HG03175 (cell line): ENCODE results near the gene THRA.
"Not testable (repeated sequence)": the region's sequence is repeated elsewhere in the genome, so short reads cannot be mapped to it uniquely, and the experiment has no call there.

ENCODE experiments used
- ATAC-seq: cut with Tn5 transposase; IDR thresholded peaks from one replicate; pipeline ENCODE4 v1.9.1; 2021; ENCODE audit warnings: mild to moderate bottlenecking, moderate library complexity; ENCODE audit not compliant: unreplicated experiment

THRA gene

GRCh38 chr17:40112191-40112711 lies 49.5 kb downstream of the THRA start:
- no peak for ATAC-seq

- ATAC-seq, result no peak
Measured at GRCh38 chr17:40112718-40113109, 49.9 kb downstream of the THRA start.

- ATAC-seq, result peak; percentile 82
Measured at GRCh38 chr17:40113110-40113906, 50.5 kb downstream of the THRA start.

GRCh38 chr17:40113907-40114245 lies 51.1 kb downstream of the THRA start:
- ATAC-seq, result no peak

- no peak for ATAC-seq
Measured at GRCh38 chr17:40115101-40115436, 52.3 kb downstream of the THRA start.

GRCh38 chr17:40121181-40122135 lies 58.7 kb downstream of the THRA start, which contains the start of gene MSL1:
Gene MSL1, plus strand, starts transcription at chr17:40121971. Its CDS starts 642 bp downstream, at chr17:40122613.
- peak; percentile 62 for ATAC-seq

GRCh38 chr17:40122136-40122998 lies 59.6 kb downstream of the THRA start:
- ATAC-seq, result peak; percentile 37

- no peak for ATAC-seq
Measured at GRCh38 chr17:40122999-40123810, 60.4 kb downstream of the THRA start.

- ATAC-seq, result no peak
Measured at GRCh38 chr17:40123811-40124114, 61.0 kb downstream of the THRA start.

- no peak for ATAC-seq
Measured at GRCh38 chr17:40124279-40125141, 61.7 kb downstream of the THRA start.

- ATAC-seq, result no peak
Measured at GRCh38 chr17:40129498-40129897, 66.7 kb downstream of the THRA start.

GRCh38 chr17:40130352-40131042 lies 67.7 kb downstream of the THRA start:
- ATAC-seq, result no peak

GRCh38 chr17:40134184-40134583 lies 71.4 kb downstream of the THRA start:
- ATAC-seq, result no peak

GRCh38 chr17:40135817-40136216 lies 73.1 kb downstream of the THRA start:
- no peak for ATAC-seq

- ATAC-seq, result peak; percentile 18
Measured at GRCh38 chr17:40139566-40140058, 76.8 kb downstream of the THRA start.

- ATAC-seq, result not testable (repeated sequence)
Measured at GRCh38 chr17:40143166-40143565, 80.4 kb downstream of the THRA start.
